ENCODE data around the gene PLCB1. TPM values are rescaled to one million over a fixed set of nuclear protein-coding genes. Genes with fewer than 3 reads are reported as not detected.

PLCB1 gene
- total RNA-seq, 6 experiments from 2014 or later: 17.2 to 25.7 (median 23.1) TPM

- H3K27me3 Mint-ChIP-seq (ENCODE audit: insufficient read depth): no peaks in the 10 kb centered on the region; the same call in 1 of the 2 replicates
- DNase-seq: no peak
- TF ChIP-seq CTCF (IDR thresholded peaks at IDR 0.05): peak; percentile 52; the same call in 1 of the 2 replicates
- no peaks in the 10 kb centered on the region for H3K9me3 Mint-ChIP-seq
- no peak overlapping the region for H3K27ac Mint-ChIP-seq
- H3K4me3 Mint-ChIP-seq: no peak overlapping the region
- H3K36me3 Mint-ChIP-seq (ENCODE audit: low read depth): no peaks in the 10 kb centered on the region
- H3K4me1 Mint-ChIP-seq (ENCODE audit: low read depth): peaks cover 24% of the 10 kb centered on the region
These were observed 266.4 kb downstream of the PLCB1 start for GRCh38 chr20:8398263-8399051.

- Mint-ChIP-seq H3K36me3 (ENCODE audit: low read depth) (no peaks in the 10 kb centered on the region), H3K27me3 (ENCODE audit: insufficient read depth) (no peaks in the 10 kb centered on the region; the same call in 1 of the 2 replicates), H3K4me1 (ENCODE audit: low read depth) (peaks cover 15% of the 10 kb centered on the region), H3K9me3 (no peaks in the 10 kb centered on the region), H3K4me3 (no peak overlapping the region), H3K27ac (no peak overlapping the region)
- no peak for DNase-seq
- no peak for TF ChIP-seq CTCF (IDR thresholded peaks at IDR 0.05)
These were observed 267.9 kb downstream of the PLCB1 start for GRCh38 chr20:8399947-8400346.

GRCh38 chr20:8400486-8400885 lies 268.4 kb downstream of the PLCB1 start:
- H3K4me3 Mint-ChIP-seq: no peak overlapping the region
- no peaks in the 10 kb centered on the region; the same call in 1 of the 2 replicates for H3K27me3 Mint-ChIP-seq (ENCODE audit: insufficient read depth)
- H3K36me3 Mint-ChIP-seq (ENCODE audit: low read depth): no peaks in the 10 kb centered on the region
- no peak for DNase-seq
- H3K9me3 Mint-ChIP-seq: no peaks in the 10 kb centered on the region
- TF ChIP-seq CTCF (IDR thresholded peaks at IDR 0.05): no peak
- H3K4me1 Mint-ChIP-seq (ENCODE audit: low read depth): peaks cover 15% of the 10 kb centered on the region
- no peak overlapping the region for H3K27ac Mint-ChIP-seq

- no peak for TF ChIP-seq CTCF (IDR thresholded peaks at IDR 0.05)
- 0 out of 2 replicates have a peak overlapping the region, but pooled peaks have one; percentile 16 for H3K27ac Mint-ChIP-seq
- H3K36me3 Mint-ChIP-seq (ENCODE audit: low read depth): no peaks in the 10 kb centered on the region
- H3K4me1 Mint-ChIP-seq (ENCODE audit: low read depth): peaks cover 19% of the 10 kb centered on the region
- no peaks in the 10 kb centered on the region for H3K9me3 Mint-ChIP-seq
- peak; percentile 17 for DNase-seq
- H3K27me3 Mint-ChIP-seq (ENCODE audit: insufficient read depth): no peaks in the 10 kb centered on the region; the same call in 1 of the 2 replicates
- no peak overlapping the region for H3K4me3 Mint-ChIP-seq
These were observed 269.5 kb downstream of the PLCB1 start for GRCh38 chr20:8401556-8401955.

- H3K4me1 Mint-ChIP-seq (ENCODE audit: low read depth): peaks cover 23% of the 10 kb centered on the region
- H3K27me3 Mint-ChIP-seq (ENCODE audit: insufficient read depth): no peaks in the 10 kb centered on the region; the same call in 1 of the 2 replicates
- no peak overlapping the region for H3K27ac Mint-ChIP-seq
- H3K36me3 Mint-ChIP-seq (ENCODE audit: low read depth): no peaks in the 10 kb centered on the region
- H3K4me3 Mint-ChIP-seq: no peak overlapping the region
- no peak for DNase-seq
- H3K9me3 Mint-ChIP-seq: no peaks in the 10 kb centered on the region
- no peak for TF ChIP-seq CTCF (IDR thresholded peaks at IDR 0.05)
These were observed 270.7 kb downstream of the PLCB1 start for GRCh38 chr20:8402798-8403197.

Data from HFFc6 (cell line).